ENCODE results near the gene VPS26B. TPM values are rescaled to one million over a fixed set of nuclear protein-coding genes. Genes with fewer than 3 reads are reported as not detected.
A peak's percentile ranks its signal among the peaks of the same experiment; 100 is the strongest.
"Not testable (repeated sequence)": the region's sequence is repeated elsewhere in the genome, so short reads cannot be mapped to it uniquely, and the experiment has no call there.

VPS26B gene
- total RNA-seq, 1 donor: 36.5 TPM

DNA sequence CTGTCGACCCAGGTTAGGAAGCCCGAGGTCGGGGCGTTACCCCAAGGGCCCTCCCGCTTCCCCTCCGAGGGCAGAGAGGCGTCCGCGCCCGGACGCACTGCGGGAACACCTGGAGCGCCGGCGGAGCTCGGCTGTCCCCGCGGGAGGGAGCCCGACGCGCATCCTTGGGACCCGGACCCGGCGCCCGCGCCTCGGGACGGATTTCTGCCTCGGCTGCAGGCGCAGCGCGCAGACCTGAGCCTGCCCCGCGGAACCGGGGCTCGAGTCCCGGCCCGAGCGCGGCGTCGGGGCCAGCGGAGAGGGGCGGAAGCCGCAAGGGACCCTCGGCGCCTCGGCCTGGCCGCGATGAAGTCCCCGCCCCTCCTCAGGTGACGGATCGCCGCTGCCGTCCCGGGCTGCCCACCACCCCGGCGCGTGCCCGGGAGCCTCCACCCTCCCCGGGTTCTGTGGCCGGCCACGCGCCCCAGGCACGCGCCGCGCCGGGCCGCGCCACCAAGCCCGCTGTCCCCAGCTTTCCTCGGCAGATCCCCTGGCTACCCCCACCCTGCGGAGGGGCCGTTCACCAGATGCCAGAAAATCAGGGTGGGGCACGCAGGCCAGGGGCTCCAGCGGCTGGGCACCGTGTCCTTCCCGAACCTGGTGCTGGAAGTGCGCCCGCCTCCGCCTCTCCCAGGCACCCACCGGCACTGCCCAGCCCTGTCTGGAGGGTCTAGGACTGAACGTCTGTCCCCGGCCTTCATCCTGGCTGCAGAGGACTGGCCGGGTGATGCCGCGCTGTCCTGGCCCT is 52.1 kb downstream of the VPS26B start:
- Histone ChIP-seq H3K27me3 (ENCODE audit: insufficient read depth, low read length) (peaks cover 87% of the 10 kb centered on the region), H3K4me1 (ENCODE audit: insufficient read depth, low read length) (peaks cover 25% of the 10 kb centered on the region), H3K9me3 (ENCODE audit: low read depth, low read length) (no peaks in the 10 kb centered on the region), H3K4me3 (ENCODE audit: low read length) (peak overlapping the region; percentile 49)

DNA sequence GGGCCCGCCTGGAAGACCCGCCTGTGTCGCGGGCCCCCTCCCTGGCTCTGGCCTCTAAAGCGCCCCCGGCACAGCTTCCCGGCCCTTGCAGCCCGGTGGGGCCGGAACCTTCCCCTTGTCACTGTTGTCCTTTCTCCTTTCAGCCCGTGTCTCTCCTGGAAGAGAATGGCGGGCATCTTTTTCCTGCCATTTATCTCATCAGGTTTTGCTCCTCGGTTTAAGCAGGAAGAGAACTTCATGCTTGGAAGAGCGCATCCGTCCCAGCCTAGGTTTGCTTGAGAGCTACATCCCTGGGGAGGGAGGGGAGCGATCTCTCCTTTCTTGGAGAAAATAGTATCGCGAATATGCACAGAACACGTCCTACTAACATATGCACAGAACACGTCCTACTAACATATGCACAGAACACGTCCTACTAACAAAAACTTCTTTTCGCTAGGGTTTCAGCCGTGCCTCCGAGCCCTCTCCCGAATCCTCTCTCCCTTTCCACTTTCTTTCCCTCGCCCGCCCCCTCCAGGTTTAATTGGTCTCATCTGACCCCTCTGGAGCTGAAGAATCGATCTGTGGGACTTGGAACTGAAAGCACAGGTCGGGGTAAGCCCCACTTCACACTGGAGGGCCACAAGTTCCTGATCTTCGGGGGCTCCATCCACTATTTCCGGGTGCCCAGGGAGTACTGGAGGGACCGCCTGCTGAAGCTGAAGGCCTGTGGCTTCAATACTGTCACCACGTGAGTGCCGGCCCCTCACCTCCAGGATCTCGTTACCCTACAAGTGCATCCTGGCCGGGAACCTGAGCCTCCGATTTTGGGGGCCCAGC is 52.9 kb downstream of the VPS26B start:
- peaks cover 25% of the 10 kb centered on the region for H3K4me1 ChIP-seq (ENCODE audit: insufficient read depth, low read length)
- no peaks in the 10 kb centered on the region for H3K9me3 ChIP-seq (ENCODE audit: low read depth, low read length)
- H3K4me3 ChIP-seq (ENCODE audit: low read length): no peak overlapping the region
- peaks cover 80% of the 10 kb centered on the region for H3K27me3 ChIP-seq (ENCODE audit: insufficient read depth, low read length)

DNA sequence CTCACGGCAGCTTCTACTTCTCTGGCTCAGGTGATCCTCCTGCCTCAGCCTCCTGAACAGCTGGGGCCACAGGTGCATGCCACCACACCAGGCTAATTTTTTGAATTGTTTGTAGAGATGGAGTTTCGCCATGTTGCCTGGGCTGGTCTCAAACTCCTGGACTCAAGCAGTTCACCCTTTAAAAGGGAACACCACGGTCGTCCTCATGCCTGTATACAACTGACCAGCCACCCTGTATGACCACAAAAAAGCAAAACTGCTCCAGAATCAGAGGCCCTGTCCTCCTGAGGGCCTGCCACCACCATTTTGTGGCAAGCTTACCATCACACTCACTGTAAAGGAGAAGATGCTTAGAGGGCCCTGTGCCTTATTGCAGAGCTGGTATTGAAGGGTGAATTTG is 53.9 kb downstream of the VPS26B start:
- Histone ChIP-seq H3K9me3 (ENCODE audit: low read depth, low read length) (no peaks in the 10 kb centered on the region), H3K4me1 (ENCODE audit: insufficient read depth, low read length) (peaks cover 22% of the 10 kb centered on the region), H3K27me3 (ENCODE audit: insufficient read depth, low read length) (peaks cover 70% of the 10 kb centered on the region), H3K4me3 (ENCODE audit: low read length) (no peak overlapping the region)

DNA sequence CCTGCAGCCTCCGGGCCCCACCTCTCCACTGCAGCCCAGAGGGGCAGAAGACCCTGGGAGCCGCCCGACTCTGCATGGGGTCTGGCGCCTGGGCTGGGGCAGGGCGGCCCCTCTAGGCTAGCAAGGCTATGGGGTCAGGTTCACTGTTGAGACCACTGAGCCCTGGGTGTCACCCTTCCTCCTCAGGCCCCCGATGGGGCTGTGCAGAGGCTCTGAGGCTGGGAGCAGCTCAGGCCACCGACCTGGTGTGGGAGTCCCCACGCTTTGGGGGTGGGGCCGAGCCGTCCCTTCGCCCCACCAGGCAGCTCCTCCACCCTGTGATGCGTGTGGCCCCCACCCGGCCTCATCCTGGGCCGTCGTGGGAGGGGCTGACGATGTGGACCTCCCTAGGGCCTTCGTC is 57.2 kb downstream of the VPS26B start:
- peaks cover 39% of the 10 kb centered on the region for H3K27me3 ChIP-seq (ENCODE audit: insufficient read depth, low read length)
- H3K9me3 ChIP-seq (ENCODE audit: low read depth, low read length): not testable (repeated sequence)

GRCh38 chr11:134282121-134283045 is 57.9 kb downstream of the VPS26B start:
- H3K4me3 ChIP-seq (ENCODE audit: low read length): no peak overlapping the region
- H3K9me3 ChIP-seq (ENCODE audit: low read depth, low read length): no peaks in the 10 kb centered on the region
- peaks cover 32% of the 10 kb centered on the region for H3K27me3 ChIP-seq (ENCODE audit: insufficient read depth, low read length)
- peaks cover under 1% of the 10 kb centered on the region for H3K4me1 ChIP-seq (ENCODE audit: insufficient read depth, low read length)

More for the DNA sequence above, 57.2 kb downstream of the VPS26B start:
- not testable (repeated sequence) for H3K4me3 ChIP-seq (ENCODE audit: low read length); H3K4me1 ChIP-seq (ENCODE audit: insufficient read depth, low read length)

- peaks cover 20% of the 10 kb centered on the region for H3K27me3 ChIP-seq (ENCODE audit: insufficient read depth, low read length)
- H3K4me1 ChIP-seq (ENCODE audit: insufficient read depth, low read length): no peaks in the 10 kb centered on the region
- no peaks in the 10 kb centered on the region for H3K9me3 ChIP-seq (ENCODE audit: low read depth, low read length)
These were observed 59.2 kb downstream of the VPS26B start for GRCh38 chr11:134283461-134284230.

DNA sequence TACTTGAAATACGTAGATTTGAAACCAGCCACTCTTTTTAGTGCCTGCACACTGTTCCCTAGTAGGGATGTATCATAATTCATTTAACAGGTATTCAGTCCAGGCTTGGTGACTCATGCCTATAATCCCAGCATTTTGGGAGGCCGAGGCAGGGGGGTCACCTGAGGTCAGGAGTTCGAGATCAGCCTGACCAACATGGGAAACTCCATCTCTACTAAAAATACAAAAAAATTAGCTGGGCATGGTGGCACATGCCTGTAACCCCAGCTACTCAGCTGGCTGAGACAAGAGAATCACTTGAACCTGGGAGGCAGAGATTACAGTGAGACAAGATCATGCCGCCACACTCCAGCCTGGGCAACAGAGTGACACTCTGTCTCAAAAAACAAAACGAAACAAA is 59.9 kb downstream of the VPS26B start:
- H3K27me3 ChIP-seq (ENCODE audit: insufficient read depth, low read length): peaks cover 14% of the 10 kb centered on the region
- H3K9me3 ChIP-seq (ENCODE audit: low read depth, low read length); H3K4me3 ChIP-seq (ENCODE audit: low read length); H3K4me1 ChIP-seq (ENCODE audit: insufficient read depth, low read length): not testable (repeated sequence)

More at GRCh38 chr11:134283461-134284230, 59.2 kb downstream of the VPS26B start:
- H3K4me3 ChIP-seq (ENCODE audit: low read length): no peak overlapping the region

- H3K9me3 ChIP-seq (ENCODE audit: low read depth, low read length): no peaks in the 10 kb centered on the region
- no peaks in the 10 kb centered on the region for H3K4me1 ChIP-seq (ENCODE audit: insufficient read depth, low read length)
These were observed 63.1 kb downstream of the VPS26B start for GRCh38 chr11:134287561-134287960.

DNA sequence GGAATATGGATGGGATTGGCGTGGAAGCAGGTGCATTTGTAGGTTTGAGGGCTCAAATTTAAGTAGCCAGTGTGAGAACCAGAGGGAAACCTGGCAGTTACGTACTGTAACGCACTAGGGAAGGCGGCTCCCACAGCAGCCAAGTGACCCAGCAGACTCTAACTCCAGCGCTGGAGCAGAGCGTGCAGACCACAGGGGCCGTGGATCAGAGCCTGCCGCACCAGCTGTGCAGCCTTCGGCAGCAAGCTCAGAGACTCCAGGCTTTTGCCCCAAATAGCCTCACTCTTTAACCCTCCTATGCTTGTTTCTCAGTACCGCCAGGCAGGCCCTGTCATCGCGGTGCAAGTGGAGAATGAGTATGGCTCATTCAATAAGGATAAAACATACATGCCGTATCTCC is 64.0 kb downstream of the VPS26B start:
- no peak overlapping the region for H3K4me3 ChIP-seq (ENCODE audit: low read length)
- H3K9me3 ChIP-seq (ENCODE audit: low read depth, low read length): no peaks in the 10 kb centered on the region
- no peaks in the 10 kb centered on the region for H3K27me3 ChIP-seq (ENCODE audit: insufficient read depth, low read length)
- no peaks in the 10 kb centered on the region for H3K4me1 ChIP-seq (ENCODE audit: insufficient read depth, low read length)

More at GRCh38 chr11:134287561-134287960, 63.1 kb downstream of the VPS26B start:
- Histone ChIP-seq H3K4me3 (ENCODE audit: low read length) (no peak overlapping the region), H3K27me3 (ENCODE audit: insufficient read depth, low read length) (no peaks in the 10 kb centered on the region)

DNA sequence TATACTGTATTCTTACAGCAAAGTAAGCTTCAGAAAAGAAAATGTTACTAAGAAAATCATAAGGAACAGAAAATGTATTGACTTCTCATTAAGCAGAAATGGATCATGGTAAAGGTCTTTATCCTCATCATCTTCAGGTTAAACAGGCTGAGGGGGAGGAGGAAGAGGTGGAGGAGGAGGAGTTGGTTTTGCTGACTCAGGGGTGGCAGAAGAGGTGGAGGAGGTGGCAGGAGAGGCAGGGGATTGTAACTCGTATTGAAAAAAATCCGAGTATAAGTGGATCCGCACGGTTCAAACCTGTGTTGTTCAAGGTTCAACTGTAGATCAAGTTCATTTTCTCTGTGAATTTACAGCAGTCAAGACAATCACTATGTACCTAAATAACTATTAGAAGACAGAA is 64.7 kb downstream of the VPS26B start:
- no peak overlapping the region for H3K4me3 ChIP-seq (ENCODE audit: low read length)
- no peaks in the 10 kb centered on the region for H3K4me1 ChIP-seq (ENCODE audit: insufficient read depth, low read length)
- H3K9me3 ChIP-seq (ENCODE audit: low read depth, low read length): no peaks in the 10 kb centered on the region
- H3K27me3 ChIP-seq (ENCODE audit: insufficient read depth, low read length): no peaks in the 10 kb centered on the region

- no peak overlapping the region for H3K4me3 ChIP-seq (ENCODE audit: low read length)
- no peaks in the 10 kb centered on the region for H3K9me3 ChIP-seq (ENCODE audit: low read depth, low read length)
- H3K4me1 ChIP-seq (ENCODE audit: insufficient read depth, low read length): no peaks in the 10 kb centered on the region
- no peaks in the 10 kb centered on the region for H3K27me3 ChIP-seq (ENCODE audit: insufficient read depth, low read length)
These were observed 65.3 kb downstream of the VPS26B start for GRCh38 chr11:134289789-134290188.

DNA sequence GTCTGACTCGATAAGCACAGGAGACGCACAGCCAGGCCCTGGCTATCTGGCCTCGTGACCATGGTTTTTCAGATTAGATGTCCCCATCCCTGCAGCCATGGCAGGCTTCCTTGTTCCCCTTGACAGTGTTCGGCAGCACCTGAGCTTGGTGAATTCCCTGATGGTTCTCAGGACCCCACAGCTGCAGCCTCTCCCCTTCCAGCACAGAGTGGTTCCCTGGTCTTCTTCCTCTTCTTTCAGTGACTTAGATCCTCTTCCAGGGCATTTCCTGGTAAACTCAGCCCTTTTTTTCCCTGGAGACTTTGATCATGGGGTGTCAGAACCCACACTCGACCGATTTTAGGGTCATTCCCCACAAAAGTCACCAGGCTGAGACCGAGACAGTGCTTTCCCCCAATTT is 66.2 kb downstream of the VPS26B start:
- no peaks in the 10 kb centered on the region for H3K27me3 ChIP-seq (ENCODE audit: insufficient read depth, low read length)
- H3K4me3 ChIP-seq (ENCODE audit: low read length): no peak overlapping the region

GRCh38 chr11:134291196-134291595 is 66.7 kb downstream of the VPS26B start:
- no peak overlapping the region for H3K4me3 ChIP-seq (ENCODE audit: low read length)
- H3K27me3 ChIP-seq (ENCODE audit: insufficient read depth, low read length): no peaks in the 10 kb centered on the region
- H3K9me3 ChIP-seq (ENCODE audit: low read depth, low read length): no peaks in the 10 kb centered on the region
- no peaks in the 10 kb centered on the region for H3K4me1 ChIP-seq (ENCODE audit: insufficient read depth, low read length)

More for the DNA sequence above, 66.2 kb downstream of the VPS26B start:
- Histone ChIP-seq H3K9me3 (ENCODE audit: low read depth, low read length) (no peaks in the 10 kb centered on the region), H3K4me1 (ENCODE audit: insufficient read depth, low read length) (no peaks in the 10 kb centered on the region)

GRCh38 chr11:134292661-134293060 is 68.2 kb downstream of the VPS26B start:
- Histone ChIP-seq H3K27me3 (ENCODE audit: insufficient read depth, low read length) (no peaks in the 10 kb centered on the region), H3K9me3 (ENCODE audit: low read depth, low read length) (no peaks in the 10 kb centered on the region), H3K4me3 (ENCODE audit: low read length) (no peak overlapping the region), H3K4me1 (ENCODE audit: insufficient read depth, low read length) (no peaks in the 10 kb centered on the region)
